Smooth muscle cell (in vitro differentiated cells): ENCODE measurements around the gene MON2. TPM values are rescaled to one million over a fixed set of nuclear protein-coding genes. Genes with fewer than 3 reads are reported as not detected.

ENCODE experiments used
- DNase-seq: peaks from one replicate; lab custom pipeline; 2025; ENCODE audit not compliant: unreplicated experiment; lab: John Stamatoyannopoulos, UW
- H2AFZ ChIP-seq: fragments of 200-600 bp; sonication (generic); 2 replicates; pipeline ENCODE4 v1.6.0; 2016; ENCODE audit warnings: antibody characterized with exemption, low read depth, mild to moderate bottlenecking
- H3F3A ChIP-seq: fragments of 200-600 bp; sonication (generic); 2 replicates; pipeline ENCODE4 v1.6.0; 2017; ENCODE audit warnings: antibody characterized with exemption, low read depth
- H3K27ac ChIP-seq: fragments of 200-600 bp; sonication (generic); 2 replicates; pipeline ENCODE4 v1.5.1; 2016; ENCODE audit warnings: low read depth, mild to moderate bottlenecking
- H3K27me3 ChIP-seq: fragments of 200-600 bp; sonication (generic); 2 replicates; pipeline ENCODE4 v1.6.1; 2016; ENCODE audit warnings: low read depth, mild to moderate bottlenecking
- H3K36me3 ChIP-seq: fragments of 200-600 bp; sonication (generic); 2 replicates; pipeline ENCODE4 v1.5.1; 2016; ENCODE audit warnings: low read depth
- H3K4me1 ChIP-seq: fragments of 200-600 bp; sonication (generic); 2 replicates; pipeline ENCODE4 v1.5.1; 2016; ENCODE audit warnings: low read depth
- H3K4me2 ChIP-seq: fragments of 200-600 bp; sonication (generic); 2 replicates; pipeline ENCODE4 v1.6.0; 2016; ENCODE audit warnings: mild to moderate bottlenecking
- H3K4me3 ChIP-seq: fragments of 200-600 bp; sonication (generic); 2 replicates; pipeline ENCODE4 v1.5.1; 2016; ENCODE audit warnings: mild to moderate bottlenecking
- H3K79me2 ChIP-seq: fragments of 200-600 bp; sonication (generic); 2 replicates; pipeline ENCODE4 v1.6.0; 2016; ENCODE audit warnings: low read depth, mild to moderate bottlenecking
- H3K9ac ChIP-seq: fragments of 200-600 bp; sonication (generic); 2 replicates; pipeline ENCODE4 v1.6.0; 2016; ENCODE audit warnings: low read depth
- H3K9me3 ChIP-seq: fragments of 200-600 bp; sonication (generic); replicated peaks from 2 replicates; pipeline ENCODE4 v1.5.1; 2016; ENCODE audit warnings: low read depth
- H4K20me1 ChIP-seq: fragments of 200-600 bp; sonication (generic); 2 replicates; pipeline ENCODE4 v1.6.0; 2016; ENCODE audit warnings: low read depth
- WGBS: methylation state at CpG from one replicate; pipeline ENCODE4 v1.1.7; 2016; ENCODE audit warnings: low lambda C conversion rate; 5-methylcytosine and 5-hydroxymethylcytosine counted together
- polyA plus RNA-seq: library from polyadenylated mRNA; unstranded; fragments of >200 nt; fragmentation: Nextera tagmentation; extraction: Ambion mirVana; gene quantifications from 2 replicates; pipeline ENCODE4 v1.2.1, GENCODE V29; 2016
- total RNA-seq: library from RNA; depleted of rRNA; stranded (reverse); fragments of >200 nt; gene quantifications from 2 replicates; pipeline ENCODE4 v1.2.3, GENCODE V29; 2014
- TF ChIP-seq, protein P1 (sequence below): fragments of 200-600 bp; sonication (generic); IDR thresholded peaks from 2 replicates; pipeline ENCODE4 v1.5.1; 2017; ENCODE audit warnings: borderline replicate concordance, mild to moderate bottlenecking, antibody characterized with exemption; ENCODE audit not compliant: insufficient read depth, poor library complexity, severe bottlenecking

The MON2 gene
- total and polyA plus RNA-seq, 2 experiments from 2014 or later: 18.1 to 72.5 TPM

DNA sequence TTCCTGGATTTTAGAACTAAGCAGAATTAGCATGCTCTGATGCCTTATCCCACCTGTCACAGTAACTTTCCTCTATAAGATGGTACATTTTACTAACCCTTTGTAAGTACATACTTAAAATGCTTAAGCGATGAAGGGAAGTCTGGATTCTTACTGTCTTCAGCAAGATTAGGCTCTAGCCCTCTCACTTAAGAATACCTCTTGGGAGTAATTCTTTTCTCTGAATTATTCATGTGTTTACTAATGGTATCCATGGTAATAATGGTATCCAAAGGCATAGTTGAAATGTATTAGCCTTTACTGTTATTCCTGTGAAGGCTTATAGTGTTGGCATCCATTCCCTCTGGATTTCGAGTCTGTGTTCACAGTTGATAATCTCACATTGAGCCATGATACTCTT, 176.9 kb downstream of the MON2 start:
- Histone ChIP-seq H3K27me3 (no peaks in the 10 kb centered on the region), H3K9ac (no peak overlapping the region), H3K79me2 (no peaks in the 10 kb centered on the region), H3F3A (peaks cover 3% of the 10 kb centered on the region), H3K27ac (no peak overlapping the region), H3K4me3 (no peak overlapping the region), H2AFZ (no peak overlapping the region), H3K4me2 (no peak overlapping the region), H4K20me1 (no peaks in the 10 kb centered on the region), H3K36me3 (no peaks in the 10 kb centered on the region), H3K4me1 (peaks cover 12% of the 10 kb centered on the region), H3K9me3 (no peaks in the 10 kb centered on the region)
- TF ChIP-seq, protein P1, sequence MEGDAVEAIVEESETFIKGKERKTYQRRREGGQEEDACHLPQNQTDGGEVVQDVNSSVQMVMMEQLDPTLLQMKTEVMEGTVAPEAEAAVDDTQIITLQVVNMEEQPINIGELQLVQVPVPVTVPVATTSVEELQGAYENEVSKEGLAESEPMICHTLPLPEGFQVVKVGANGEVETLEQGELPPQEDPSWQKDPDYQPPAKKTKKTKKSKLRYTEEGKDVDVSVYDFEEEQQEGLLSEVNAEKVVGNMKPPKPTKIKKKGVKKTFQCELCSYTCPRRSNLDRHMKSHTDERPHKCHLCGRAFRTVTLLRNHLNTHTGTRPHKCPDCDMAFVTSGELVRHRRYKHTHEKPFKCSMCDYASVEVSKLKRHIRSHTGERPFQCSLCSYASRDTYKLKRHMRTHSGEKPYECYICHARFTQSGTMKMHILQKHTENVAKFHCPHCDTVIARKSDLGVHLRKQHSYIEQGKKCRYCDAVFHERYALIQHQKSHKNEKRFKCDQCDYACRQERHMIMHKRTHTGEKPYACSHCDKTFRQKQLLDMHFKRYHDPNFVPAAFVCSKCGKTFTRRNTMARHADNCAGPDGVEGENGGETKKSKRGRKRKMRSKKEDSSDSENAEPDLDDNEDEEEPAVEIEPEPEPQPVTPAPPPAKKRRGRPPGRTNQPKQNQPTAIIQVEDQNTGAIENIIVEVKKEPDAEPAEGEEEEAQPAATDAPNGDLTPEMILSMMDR: no peak
- 91% methylated on average over 2 of the region's 2 CpGs for whole genome bisulfite sequencing
- no peak for DNase-seq

DNA sequence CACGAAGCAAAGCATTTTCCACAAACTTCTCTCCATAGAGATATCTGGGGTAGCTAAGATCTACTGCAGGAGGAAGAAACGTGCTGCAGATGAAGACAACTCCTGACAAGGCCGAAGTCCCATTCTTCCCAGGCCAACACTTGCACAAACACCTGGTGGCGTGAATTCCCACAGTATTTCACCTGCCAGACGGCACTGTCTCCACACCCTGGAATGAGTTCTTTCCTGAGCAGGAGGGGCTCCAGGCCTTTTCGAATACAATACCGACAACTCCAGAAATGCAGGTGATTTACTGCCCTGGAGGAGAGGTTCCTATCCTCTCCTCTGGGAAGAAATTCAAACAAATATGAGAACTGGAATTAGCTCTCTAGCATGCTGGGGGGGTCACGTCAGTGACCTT, 179.9 kb downstream of the MON2 start:
- 92% methylated on average over 8 of the region's 8 CpGs for WGBS
- TF ChIP-seq, protein P1: no peak
- Histone ChIP-seq H3K27me3 (no peaks in the 10 kb centered on the region), H3K4me3 (no peak overlapping the region), H3K9ac (no peak overlapping the region), H4K20me1 (no peaks in the 10 kb centered on the region), H3K36me3 (no peaks in the 10 kb centered on the region), H2AFZ (no peak overlapping the region), H3F3A (no peaks in the 10 kb centered on the region), H3K4me1 (peaks cover 7% of the 10 kb centered on the region), H3K27ac (no peak overlapping the region), H3K9me3 (no peaks in the 10 kb centered on the region), H3K4me2 (no peak overlapping the region), H3K79me2 (no peaks in the 10 kb centered on the region)
- no peak for DNase-seq

DNA sequence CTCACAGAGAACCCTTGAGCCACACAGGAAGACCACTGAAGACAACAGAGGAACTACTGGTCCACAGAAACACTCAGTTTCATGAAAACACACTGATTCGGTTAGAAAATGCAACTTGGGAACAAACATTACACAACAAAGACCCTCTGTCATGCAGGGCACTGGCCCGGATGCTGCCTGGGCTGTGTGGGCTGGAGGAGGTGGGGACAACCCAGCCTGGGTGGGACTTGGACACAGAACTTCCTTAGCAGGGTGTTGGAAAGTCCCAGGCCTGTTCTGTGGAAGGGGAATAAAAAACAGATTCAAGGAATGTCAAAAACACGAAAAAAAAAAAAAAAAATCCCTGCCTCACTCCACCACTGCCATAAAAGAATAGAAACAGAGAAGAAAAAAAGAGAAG, 181.0 kb downstream of the MON2 start:
- Histone ChIP-seq H3K27ac (no peak overlapping the region), H3K36me3 (no peaks in the 10 kb centered on the region), H3K4me3 (no peak overlapping the region), H3K4me1 (peaks cover 11% of the 10 kb centered on the region), H3K9me3 (no peaks in the 10 kb centered on the region), H3K27me3 (no peaks in the 10 kb centered on the region), H3K9ac (no peak overlapping the region), H2AFZ (peak overlapping the region; percentile 29), H3K79me2 (no peaks in the 10 kb centered on the region), H3F3A (no peaks in the 10 kb centered on the region), H3K4me2 (no peak overlapping the region), H4K20me1 (no peaks in the 10 kb centered on the region)
- DNase-seq: no peak
- TF ChIP-seq, protein P1: no peak
- 56% methylated on average over 3 of the region's 3 CpGs for WGBS

DNA sequence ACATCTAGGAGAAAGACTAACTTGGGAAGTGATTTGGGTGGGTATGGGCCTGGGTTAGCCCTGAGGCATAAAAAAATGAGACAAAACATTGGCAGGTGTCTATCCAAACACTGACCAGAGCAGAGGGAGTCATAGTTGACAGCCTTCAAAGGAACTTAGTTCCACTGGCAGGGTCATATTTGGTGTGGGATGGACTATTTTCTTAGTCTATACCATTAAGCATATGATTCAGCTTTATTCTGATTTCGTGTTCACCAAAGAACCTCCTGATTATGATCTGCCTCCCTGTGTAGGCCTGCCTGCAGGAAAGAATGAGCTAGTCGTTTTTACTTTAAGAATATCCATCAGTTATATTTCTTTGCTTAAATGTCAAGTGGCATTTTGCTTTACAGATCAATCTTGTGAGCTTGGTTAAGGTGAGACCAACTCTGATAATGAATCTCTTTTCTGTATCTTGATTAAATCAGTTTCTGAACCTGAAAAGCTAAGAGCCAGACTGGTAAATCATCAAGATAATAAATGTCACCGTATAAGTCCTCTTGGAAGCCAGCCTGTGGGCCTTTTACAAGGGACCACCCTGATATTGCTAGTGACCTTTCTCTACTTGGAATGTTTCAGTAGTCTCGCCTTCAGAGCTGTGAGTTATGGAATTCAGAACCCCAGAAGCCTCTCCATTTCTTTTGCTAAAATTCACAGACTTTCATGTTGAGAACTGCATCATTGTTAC, 182.9 kb downstream of the MON2 start:
- Histone ChIP-seq H3K27ac (no peak overlapping the region), H3K4me2 (no peak overlapping the region), H3F3A (no peaks in the 10 kb centered on the region), H3K4me1 (peaks cover 22% of the 10 kb centered on the region), H3K4me3 (no peak overlapping the region), H2AFZ (no peak overlapping the region), H3K9me3 (no peaks in the 10 kb centered on the region), H4K20me1 (no peaks in the 10 kb centered on the region), H3K9ac (no peak overlapping the region), H3K79me2 (no peaks in the 10 kb centered on the region), H3K27me3 (no peaks in the 10 kb centered on the region), H3K36me3 (no peaks in the 10 kb centered on the region)
- 61% methylated on average over 4 of the region's 4 CpGs for WGBS
- TF ChIP-seq, protein P1: no peak
- DNase-seq: no peak
